Tibial nerve (tissue), 4 donors: ENCODE results near the gene DNAAF5. TPM values are rescaled to one million over a fixed set of nuclear protein-coding genes. Genes with fewer than 3 reads are reported as not detected.

Source experiments
- DNase-seq, 2 donors: peaks; one replicate each; pipeline ENCODE4 v3.0.0-alpha.2; 2019; ENCODE audit warnings: low spot score in 2 of 2
- H3K27ac ChIP-seq, 4 donors: fragments of 200-600 bp; sonication (generic) in 3 of 4; one replicate each; pipeline ENCODE4 v1.5.1; 2017 to 2019; ENCODE audit warnings: mild to moderate bottlenecking in 1 of 4
- H3K27me3 ChIP-seq, 2 donors: fragments of 200-600 bp; sonication (generic) in 1 of 2; one replicate each; pipeline versions ENCODE4 v1.5.1 to v1.6.0; 2017 to 2019
- H3K36me3 ChIP-seq, 3 donors: fragments of 200-600 bp; sonication (generic); one replicate each; pipeline ENCODE4 v1.5.1; 2018 to 2019
- H3K4me1 ChIP-seq, 4 donors: fragments of 200-600 bp; sonication (generic) in 3 of 4; one replicate each; pipeline ENCODE4 v1.5.1; 2017 to 2019
- H3K4me3 ChIP-seq, 4 donors: fragments of 200-600 bp; sonication (generic) in 3 of 4; one replicate each; pipeline ENCODE4 v1.5.1; 2017 to 2019; ENCODE audit warnings: mild to moderate bottlenecking in 1 of 4, moderate library complexity in 1 of 4
- H3K9me3 ChIP-seq, 4 donors: fragments of 200-600 bp; sonication (generic) in 3 of 4; one replicate each; pipeline ENCODE4 v1.5.1; 2017 to 2019
- CTCF ChIP-seq, 5 experiments: fragments of 200-600 bp in 3 of 5; fragments of 450-650 bp in 2 of 5; sonication (generic) in 3 of 5; IDR thresholded peaks; one replicate each; pipeline ENCODE4 v1.5.1; 2016 to 2019; ENCODE audit warnings: antibody characterized with exemption in 5 of 5, mild to moderate bottlenecking in 3 of 5, moderate library complexity in 2 of 5
- EP300 ChIP-seq, 2 donors: sonication (generic); formaldehyde crosslinking; IDR thresholded peaks; one replicate each; pipeline ENCODE4 v1.6.1; 2017; ENCODE audit warnings: antibody characterized with exemption in 2 of 2, mild to moderate bottlenecking in 1 of 2
- POLR2A ChIP-seq, 2 donors: fragments of 450-650 bp; IDR thresholded peaks; one replicate each; pipeline ENCODE4 v1.6.1; 2017; ENCODE audit warnings: antibody characterized with exemption in 2 of 2, mild to moderate bottlenecking in 2 of 2, moderate library complexity in 2 of 2
- WGBS, 2 donors: methylation state at CpG; one replicate each; pipeline ENCODE4 v1.1.5; 2018; 5-methylcytosine and 5-hydroxymethylcytosine counted together
- total RNA-seq, 4 donors: library from RNA; depleted of rRNA; stranded (reverse); fragments of >200 nt; gene quantifications; one replicate each; pipeline ENCODE4 v1.1.0, GENCODE V29; 2016

Gene DNAAF5
- total RNA-seq, 4 donors from 2014 or later: 26.0 to 56.7 (median 41.6) TPM

GRCh38 chr7:816751-817671 lies 90.5 kb downstream of the DNAAF5 start:
- peak overlapping the region; percentile 53 to 98 (median 74) for H3K4me3 ChIP-seq
- no peaks in the 10 kb centered on the region for H3K9me3 ChIP-seq
- H3K27me3 ChIP-seq: no peaks in the 10 kb centered on the region
- peaks cover 0 to 71% (median 31%) of the 10 kb centered on the region in 4 donors for H3K4me1 ChIP-seq
- H3K27ac ChIP-seq: peak overlapping the region; percentile 79 to 93 (median 82)
- TF ChIP-seq EP300 (IDR thresholded peaks at IDR 0.05): no peak
- TF ChIP-seq CTCF (IDR thresholded peaks at IDR 0.05): peak in 1 of 5 experiments; percentile 4
- no peaks in the 10 kb centered on the region for H3K36me3 ChIP-seq
- 1 to 2% methylated on average over 10 to 29 of the region's 88 CpGs for WGBS, 2 donors
- no peak for DNase-seq

GRCh38 chr7:818031-818699 lies 91.7 kb downstream of the DNAAF5 start:
- peak in 4 of 5 experiments; percentile 20 to 46 (median 30) for TF ChIP-seq CTCF (IDR thresholded peaks at IDR 0.05)
- TF ChIP-seq POLR2A (IDR thresholded peaks at IDR 0.05): no peak
- 80 to 88% methylated on average over 7 to 8 of the region's 8 CpGs for WGBS, 2 donors
- Histone ChIP-seq H3K27ac (peak overlapping the region in 1 of 4 donors; percentile 93), H3K27me3 (no peaks in the 10 kb centered on the region), H3K9me3 (no peaks in the 10 kb centered on the region), H3K4me3 (no peak overlapping the region), H3K4me1 (peaks cover 0 to 71% (median 23%) of the 10 kb centered on the region in 4 donors), H3K36me3 (peaks cover 0 to 7% (median 4%) of the 10 kb centered on the region in 3 donors)
- no peak for DNase-seq

GRCh38 chr7:820341-820740 lies 93.8 kb downstream of the DNAAF5 start:
- 87 to 92% methylated on average over 1 of the region's 1 CpG for WGBS, 2 donors
- TF ChIP-seq EP300 (IDR thresholded peaks at IDR 0.05): no peak
- TF ChIP-seq CTCF (IDR thresholded peaks at IDR 0.05): no peak
- TF ChIP-seq POLR2A (IDR thresholded peaks at IDR 0.05): no peak
- peaks cover 0 to 11% (median 4%) of the 10 kb centered on the region in 3 donors for H3K36me3 ChIP-seq
- no peak overlapping the region for H3K27ac ChIP-seq
- H3K9me3 ChIP-seq: no peaks in the 10 kb centered on the region
- H3K27me3 ChIP-seq: no peaks in the 10 kb centered on the region
- H3K4me1 ChIP-seq: peaks cover 0 to 82% (median 24%) of the 10 kb centered on the region in 4 donors
- H3K4me3 ChIP-seq: no peak overlapping the region
- DNase-seq: no peak

GRCh38 chr7:821688-822087 lies 95.2 kb downstream of the DNAAF5 start:
- no peaks in the 10 kb centered on the region for H3K27me3 ChIP-seq
- H3K4me1 ChIP-seq: peaks cover 0 to 88% (median 24%) of the 10 kb centered on the region in 4 donors
- H3K27ac ChIP-seq: peak overlapping the region in 2 of 4 donors; percentile 9 to 27
- no peak for DNase-seq
- no peak for TF ChIP-seq POLR2A (IDR thresholded peaks at IDR 0.05)
- TF ChIP-seq EP300 (IDR thresholded peaks at IDR 0.05): no peak
- no peak for TF ChIP-seq CTCF (IDR thresholded peaks at IDR 0.05)
- H3K36me3 ChIP-seq: peaks cover 0 to 11% (median 4%) of the 10 kb centered on the region in 3 donors
- 49 to 73% methylated on average over 11 of the region's 11 CpGs for WGBS, 2 donors
- no peak overlapping the region for H3K4me3 ChIP-seq
- no peaks in the 10 kb centered on the region for H3K9me3 ChIP-seq
